LNCaP clone FGC (cell line): ENCODE measurements around the gene ANGPTL7.

Experiments used
- DNase-seq: peaks from one replicate; pipeline ENCODE4 v3.0.0-alpha.2; 2011; ENCODE audit warnings: low read depth
- H3K4me3 ChIP-seq: 2 replicates; pipeline ENCODE4 v1.5.1; 2011; ENCODE audit warnings: mild to moderate bottlenecking, low read depth, low read length, control low read depth
- CTCF ChIP-seq: IDR thresholded peaks from 2 replicates; pipeline ENCODE4 v1.5.1; 2012; ENCODE audit warnings: mild to moderate bottlenecking; ENCODE audit not compliant: control insufficient read depth, insufficient read depth; ENCODE audit errors: extremely low read depth

ANGPTL7 gene

GRCh38 chr1:11147197-11147770 lies 41.9 kb upstream of the ANGPTL7 start:
- H3K4me3 ChIP-seq = no peak overlapping the region
- no peak for TF ChIP-seq CTCF
- no peak for DNase-seq

- DNase-seq = no peak
- TF ChIP-seq CTCF = no peak
- no peak overlapping the region for H3K4me3 ChIP-seq
Measured at GRCh38 chr1:11150326-11150725, 38.8 kb upstream of the ANGPTL7 start.

- peak; percentile 75 for DNase-seq
- TF ChIP-seq CTCF = no peak
- H3K4me3 ChIP-seq = no peak overlapping the region
Measured at GRCh38 chr1:11151114-11151513, 38.0 kb upstream of the ANGPTL7 start.

- TF ChIP-seq CTCF = no peak
- H3K4me3 ChIP-seq = no peak overlapping the region
- DNase-seq = peak; percentile 96
Measured at GRCh38 chr1:11151826-11152612, 37.1 kb upstream of the ANGPTL7 start.

- TF ChIP-seq CTCF = no peak
- no peak overlapping the region for H3K4me3 ChIP-seq
- DNase-seq = no peak
Measured at GRCh38 chr1:11152755-11153154, 36.4 kb upstream of the ANGPTL7 start.

GRCh38 chr1:11153184-11153583 lies 36.0 kb upstream of the ANGPTL7 start:
- H3K4me3 ChIP-seq = no peak overlapping the region
- no peak for TF ChIP-seq CTCF
- DNase-seq = no peak

GRCh38 chr1:11156441-11156840 lies 32.7 kb upstream of the ANGPTL7 start:
- no peak for DNase-seq
- TF ChIP-seq CTCF = no peak
- H3K4me3 ChIP-seq = no peak overlapping the region
